IPS DF 4.7 (cell line): ENCODE measurements around the gene CRKL.
"Not testable (repeated sequence)": the region's sequence is repeated elsewhere in the genome, so short reads cannot be mapped to it uniquely, and the experiment has no call there.

Experiments used
- DNase-seq: peaks from one replicate; pipeline ENCODE4 v3.0.0-alpha.2; 2013; ENCODE audit warnings: low spot score; ENCODE audit errors: extremely low read depth

Gene CRKL

DNA sequence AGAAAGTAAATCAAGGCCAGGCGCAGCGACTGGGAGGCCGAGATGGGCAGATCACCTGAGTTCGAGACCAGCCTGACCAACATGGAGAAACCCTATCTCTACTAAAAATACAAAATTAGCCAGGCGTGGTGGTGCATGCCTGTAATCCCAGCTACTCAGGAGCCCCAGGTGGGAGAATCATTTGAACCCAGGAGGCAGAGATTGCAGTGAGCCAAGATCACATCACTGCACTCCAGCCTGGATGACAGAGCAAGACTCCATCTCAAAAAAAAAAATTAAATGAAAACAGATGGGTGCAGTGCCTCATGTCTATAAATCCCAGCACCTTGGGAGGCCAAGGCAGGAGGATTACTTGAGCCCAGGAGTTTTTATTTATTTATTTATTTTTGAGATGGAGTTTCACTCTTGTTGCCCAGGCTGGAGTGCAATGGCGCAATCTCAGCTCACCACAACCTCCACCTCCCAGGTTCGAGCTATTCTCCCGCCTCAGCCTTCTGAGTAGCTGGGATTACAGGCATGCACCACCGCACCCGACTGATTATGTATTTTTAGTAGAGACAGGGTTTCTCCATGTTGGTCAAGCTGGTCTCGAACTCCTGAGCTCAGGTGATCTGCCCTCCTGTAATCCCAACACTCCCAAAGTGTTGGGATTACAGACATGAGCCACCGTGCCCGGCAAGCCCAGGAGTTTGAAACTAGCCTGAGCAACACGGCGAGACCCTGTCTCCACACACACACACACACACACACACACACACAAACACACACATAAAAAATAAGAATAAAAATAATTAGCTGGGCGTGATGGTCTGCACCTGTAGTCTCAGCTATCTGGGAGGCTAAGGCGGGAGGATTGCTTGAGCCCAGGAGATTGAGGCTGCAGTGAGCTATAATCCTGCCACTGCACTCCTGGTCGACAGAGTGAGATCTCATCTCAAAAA is 15.8 kb upstream of the CRKL start:
- DNase-seq, result not testable (repeated sequence)

DNA sequence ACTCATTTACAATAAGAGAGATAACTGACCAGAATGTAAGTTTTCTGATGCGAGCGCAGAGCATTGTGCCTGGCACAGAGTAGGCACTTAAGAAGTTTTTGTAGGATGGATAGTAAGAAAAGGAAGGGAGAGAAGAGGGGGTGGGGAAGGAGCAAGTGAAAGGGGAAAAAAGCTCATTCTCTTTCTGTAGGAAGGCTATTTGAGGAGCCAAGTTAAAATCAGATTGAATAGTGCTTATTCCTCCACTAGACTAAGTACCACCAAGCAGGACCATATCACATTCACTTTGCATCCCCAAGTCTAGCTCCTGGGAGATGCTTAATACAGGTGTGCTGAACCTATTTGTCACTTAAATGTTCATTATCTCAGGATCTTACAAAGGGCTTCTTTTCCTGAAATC is 14.1 kb upstream of the CRKL start:
- DNase-seq, result no peak

DNA sequence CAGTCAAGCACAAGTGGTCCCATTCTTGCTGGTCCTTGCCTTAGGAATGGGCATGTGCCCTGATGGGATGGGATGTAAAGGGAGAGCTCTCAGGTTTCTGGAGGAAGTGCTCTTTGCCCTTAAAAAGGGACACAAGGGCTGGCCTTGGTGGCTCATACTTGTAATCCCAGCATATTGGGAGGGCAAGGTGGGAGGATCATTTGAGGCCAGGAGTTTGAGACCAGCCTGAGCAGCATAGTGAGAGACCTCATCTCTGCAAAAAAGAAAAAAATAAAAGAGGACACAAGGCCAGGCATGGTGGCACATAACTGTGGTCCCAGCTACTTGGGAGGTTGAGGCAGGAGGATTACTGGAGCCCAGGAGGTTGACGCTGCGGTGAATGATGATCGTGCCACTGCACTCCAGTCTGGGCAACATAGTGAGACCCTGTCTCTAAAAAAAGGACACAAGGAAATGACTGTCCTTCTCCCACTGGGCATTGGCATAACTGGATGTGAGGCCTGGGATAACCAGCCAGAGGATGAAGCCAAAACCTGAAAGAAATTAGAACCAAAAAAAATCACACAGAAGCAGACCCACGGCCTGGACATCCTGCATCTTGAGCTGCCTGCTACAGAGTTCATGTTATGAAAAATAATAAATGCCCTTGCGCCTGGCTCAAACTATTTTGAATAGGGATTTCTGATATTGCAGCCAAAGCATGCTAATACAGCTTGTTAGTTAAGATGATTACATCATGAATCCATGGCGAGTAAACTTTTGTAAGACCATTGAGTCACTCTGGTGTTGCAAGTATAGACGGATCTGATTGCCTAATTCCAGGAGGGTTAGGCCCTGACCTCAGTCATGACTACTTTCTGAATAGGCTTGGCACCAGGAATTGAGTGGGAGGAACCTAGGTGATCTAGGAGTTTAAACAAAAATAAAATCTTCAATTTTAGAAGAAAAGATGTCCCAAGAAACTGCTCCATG is 12.9 kb upstream of the CRKL start:
- DNase-seq, result no peak

DNA sequence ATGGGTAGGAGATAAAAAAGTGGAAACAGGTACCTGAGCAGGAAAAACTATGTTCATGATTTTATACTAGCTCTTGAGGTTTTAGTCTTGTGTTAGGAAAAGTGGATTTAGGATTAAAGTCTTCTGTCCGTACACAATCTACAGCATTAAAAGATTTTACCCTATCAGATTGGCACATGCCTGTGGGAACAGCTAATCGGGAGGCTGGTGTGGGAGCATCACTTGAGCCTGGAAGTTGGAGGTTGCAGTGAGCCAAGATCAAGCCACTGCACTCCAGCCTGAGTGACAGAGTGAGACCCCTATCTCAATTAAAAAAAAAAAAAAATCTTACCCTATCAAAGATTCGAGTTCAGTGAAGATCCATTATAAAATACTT is 12.2 kb upstream of the CRKL start:
- no peak for DNase-seq

DNA sequence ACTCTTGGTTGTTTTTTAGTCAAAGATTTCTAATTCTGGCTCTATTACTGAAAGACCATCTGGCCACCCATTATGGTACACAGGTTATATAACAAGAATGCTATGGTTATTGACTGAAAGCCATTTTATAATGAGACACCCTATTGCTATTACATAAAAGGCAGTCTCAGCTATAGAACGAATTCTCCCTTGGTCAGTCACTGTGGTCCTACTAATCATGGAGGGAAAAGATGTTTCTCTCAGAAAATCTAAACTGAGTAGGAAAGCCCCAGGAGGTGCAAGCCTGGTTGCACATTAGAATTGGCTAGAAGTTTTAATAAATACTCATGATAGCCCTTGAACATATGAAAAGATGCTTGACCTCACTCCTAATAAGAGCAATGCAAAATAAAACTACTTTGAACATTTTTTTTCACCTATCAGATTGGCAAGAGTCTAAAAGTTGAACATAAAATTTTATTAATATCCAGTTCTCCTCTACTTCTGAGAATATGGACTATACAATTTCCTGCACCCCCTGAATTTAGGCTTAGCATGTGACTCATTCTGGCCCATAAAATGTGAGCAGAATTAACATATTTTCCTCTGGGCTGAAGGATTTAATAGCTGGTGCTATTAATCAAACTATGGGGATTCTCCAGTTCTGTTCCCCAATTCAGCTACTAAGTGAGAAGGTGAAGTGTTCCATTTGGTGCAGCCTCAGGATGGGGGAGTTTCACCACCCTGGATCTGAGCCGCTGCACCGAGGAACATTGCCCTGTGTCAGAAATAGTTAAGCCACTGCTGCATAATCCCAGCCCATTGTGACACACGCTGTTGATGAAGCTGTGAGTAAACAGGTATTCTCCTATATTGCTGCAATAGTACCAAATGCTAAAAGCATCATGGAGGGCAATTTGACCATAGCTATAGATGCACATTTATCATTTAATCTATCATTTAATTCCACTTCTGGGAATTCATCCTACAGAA is 11.5 kb upstream of the CRKL start:
- DNase-seq, result no peak

DNA sequence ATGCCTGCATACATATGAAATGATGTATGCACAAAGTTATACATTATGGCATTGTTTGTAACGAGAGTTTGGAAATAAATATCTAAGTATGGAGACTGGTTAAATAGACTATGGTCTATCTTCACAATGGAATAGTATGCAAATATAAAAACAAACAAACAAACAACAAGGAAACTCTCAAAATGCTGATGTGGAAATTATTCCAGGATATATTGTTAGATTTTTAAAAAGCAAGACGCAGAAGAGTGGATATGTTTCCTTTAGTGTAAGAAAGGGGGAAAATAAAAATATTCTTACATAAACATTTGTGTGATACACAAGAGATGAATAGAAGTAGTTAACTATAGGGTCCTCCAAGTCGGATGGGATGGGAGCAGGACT is 10.8 kb upstream of the CRKL start:
- DNase-seq, result no peak

DNA sequence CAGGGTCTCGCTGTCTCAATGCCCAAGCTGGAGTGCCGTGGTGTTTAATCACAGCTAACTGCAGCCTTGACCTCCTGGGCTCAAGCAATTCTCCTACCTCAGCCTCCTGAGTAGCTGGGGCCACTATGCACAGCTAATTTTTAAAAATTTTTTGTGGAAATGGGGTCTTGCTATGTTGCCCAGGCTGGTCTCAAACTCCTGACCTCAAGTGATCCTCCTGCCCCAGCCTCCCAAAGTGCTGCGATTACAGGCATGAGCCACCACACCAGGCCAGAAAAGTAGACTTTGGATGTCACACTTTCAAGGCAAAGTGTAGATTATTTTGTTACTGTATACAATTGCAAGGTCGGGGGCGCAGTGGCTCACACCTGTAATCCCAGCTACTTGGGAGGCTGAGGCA is 8.5 kb upstream of the CRKL start:
- DNase-seq, result not testable (repeated sequence)

DNA sequence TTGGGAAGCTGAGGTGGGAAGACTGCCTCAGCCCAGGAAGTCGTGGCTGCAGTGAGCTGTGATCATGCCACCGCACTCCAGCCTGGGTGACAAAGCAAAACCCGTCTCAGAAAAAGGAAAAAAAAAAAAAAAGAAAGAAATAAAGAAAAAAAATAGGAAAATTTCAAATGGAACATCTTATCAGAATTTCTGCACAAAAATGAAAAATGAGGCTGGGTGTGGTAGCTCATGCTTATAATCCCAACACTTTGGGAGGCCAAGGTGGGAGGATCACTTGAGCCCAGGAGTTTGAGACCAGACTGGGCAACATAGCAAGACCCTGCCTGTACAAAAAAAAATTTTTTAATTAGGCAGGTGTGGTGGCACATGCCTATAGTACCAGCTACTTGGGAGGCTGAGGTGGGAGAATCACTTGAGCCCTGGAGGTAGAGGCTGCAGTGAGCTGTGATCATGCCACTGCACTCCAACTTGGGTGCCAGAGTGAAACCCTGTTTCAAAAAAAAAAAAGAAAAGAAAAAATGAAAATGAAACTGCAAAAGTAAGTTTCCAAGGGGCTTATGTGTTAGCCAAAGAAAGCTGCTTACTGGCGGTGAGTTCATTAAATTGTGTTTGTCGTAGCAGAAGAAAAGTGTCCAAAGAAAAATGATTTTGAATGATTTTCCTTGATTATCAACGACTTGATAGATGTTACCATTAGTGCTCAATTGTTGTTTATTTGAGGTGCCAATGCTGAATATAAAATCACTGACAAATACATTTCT is 7.5 kb upstream of the CRKL start:
- no peak for DNase-seq

DNA sequence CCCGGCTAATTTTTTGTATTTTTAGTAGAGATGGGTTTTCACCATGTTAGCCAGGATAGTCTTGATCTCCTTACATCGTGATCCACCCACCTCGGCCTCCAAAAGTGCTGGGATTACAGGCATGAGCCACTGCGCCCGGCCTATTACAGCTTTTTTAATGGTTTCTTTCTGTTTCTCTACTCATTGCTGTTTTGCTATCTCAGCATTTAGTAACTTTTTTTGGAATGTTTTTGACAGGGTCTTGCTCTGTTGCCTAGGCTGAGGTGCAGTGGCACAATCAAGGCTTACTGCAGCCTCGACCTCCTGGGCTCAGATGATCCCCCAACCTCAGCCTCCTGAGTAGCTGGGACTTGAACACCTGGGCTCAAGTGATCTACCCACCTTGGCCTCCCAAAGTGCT is 4.7 kb upstream of the CRKL start:
- no peak for DNase-seq

DNA sequence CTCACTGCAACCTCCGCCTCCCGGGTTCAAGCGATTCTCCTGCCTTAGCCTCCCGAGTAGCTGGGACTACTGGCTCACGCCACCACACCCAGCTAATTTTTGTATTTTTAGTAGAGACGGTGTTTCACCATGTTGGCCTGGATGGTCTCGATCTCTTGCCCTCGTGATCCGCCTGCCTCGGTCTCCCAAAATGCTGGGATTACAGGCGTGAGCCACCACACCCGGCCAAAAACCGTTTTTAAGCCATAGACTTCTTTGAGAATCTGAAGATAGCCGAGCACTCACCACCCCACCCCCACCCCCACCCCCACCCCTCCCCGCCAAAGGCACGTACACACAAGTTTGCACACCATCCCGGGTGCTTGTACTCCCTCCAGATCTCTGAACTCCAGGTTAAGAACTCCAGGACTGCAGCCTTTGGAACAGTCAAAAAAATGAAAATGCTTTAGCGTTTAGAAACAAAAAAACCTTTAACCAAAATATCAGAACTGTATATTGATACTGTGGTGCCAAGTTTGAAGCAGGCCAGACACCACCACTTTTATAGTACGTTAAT is 1.5 kb downstream of the CRKL start:
- DNase-seq, result no peak

DNA sequence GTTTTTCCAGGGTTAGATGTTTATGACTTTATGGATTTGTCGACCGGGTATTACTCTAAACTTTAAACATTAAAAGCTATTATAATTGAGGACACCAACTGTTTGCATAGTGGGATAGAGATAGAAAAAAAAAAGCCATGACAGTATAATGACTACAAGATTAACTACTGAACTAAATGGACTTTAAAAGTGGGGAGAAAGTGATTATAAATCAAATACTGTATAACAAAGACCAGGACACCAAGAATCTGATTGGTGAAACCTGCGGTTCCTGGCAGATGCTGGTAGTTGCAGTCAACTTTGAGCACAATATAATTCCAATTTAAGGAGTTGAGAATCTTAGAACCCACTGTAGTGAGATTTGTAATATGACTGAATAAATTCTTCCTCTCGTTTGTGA is 2.5 kb downstream of the CRKL start:
- DNase-seq, result no peak

DNA sequence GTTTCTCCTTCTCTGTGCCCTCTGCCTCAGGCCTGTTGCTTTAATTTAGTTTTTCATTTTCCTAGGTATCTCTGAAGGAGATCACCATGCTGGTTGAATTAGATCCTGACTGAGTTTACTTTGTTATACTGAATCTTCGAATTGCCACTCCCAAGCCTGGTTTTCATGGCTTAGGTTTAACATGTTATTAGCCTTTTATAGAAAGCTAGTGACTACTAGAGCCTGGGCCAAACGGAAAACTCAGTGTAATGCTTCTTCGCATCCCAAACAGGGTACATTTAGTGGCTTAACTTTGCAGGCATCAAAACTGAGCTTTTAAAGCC is 3.6 kb downstream of the CRKL start:
- no peak for DNase-seq

DNA sequence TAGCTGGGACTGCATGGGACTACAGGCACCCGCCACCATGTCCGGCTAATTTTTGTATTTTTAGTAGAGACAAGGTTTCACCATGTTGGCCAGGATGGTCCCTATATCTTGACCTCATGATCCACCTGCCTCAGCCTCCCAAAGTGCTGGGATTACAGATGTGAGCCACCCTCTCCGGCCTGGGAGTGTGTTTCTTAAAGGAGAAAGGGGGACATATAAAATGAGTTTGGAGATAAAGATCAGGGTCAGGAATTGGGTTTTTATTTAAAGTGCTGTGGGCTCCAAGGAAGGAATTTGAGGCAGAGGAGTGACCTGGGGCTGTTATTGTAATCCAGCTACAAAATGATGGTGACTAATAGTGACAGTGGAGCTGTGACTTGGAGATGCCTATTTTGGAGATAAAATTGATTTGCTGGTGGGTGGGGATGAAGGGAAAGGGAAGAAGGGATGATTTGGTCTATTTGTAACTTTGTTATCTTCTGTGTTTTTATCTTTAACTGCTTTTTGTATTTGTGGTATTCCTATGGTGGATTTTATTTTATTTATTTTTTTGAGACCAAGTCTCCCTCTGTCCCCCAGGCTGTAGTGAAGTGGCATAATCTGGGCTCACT is 5.0 kb downstream of the CRKL start:
- no peak for DNase-seq

DNA sequence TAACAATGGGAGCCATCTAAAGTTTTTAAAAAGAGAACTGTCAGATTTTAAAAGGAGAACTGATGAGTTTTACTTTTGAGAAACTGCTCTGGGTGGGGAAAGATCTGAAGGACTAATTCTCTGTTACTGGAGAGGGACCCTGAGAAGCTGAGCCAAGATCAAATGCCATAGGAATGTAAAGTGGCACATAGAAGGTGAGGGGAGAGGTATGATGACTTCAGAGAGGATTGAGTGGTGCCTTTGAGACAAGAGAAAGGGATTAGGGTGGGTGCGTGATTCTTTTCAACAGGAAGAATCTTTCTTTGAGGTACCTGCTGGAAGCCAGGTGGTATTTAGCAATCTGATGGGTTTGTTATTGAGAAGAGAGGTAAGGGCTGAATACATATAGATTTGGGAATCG is 9.0 kb downstream of the CRKL start:
- DNase-seq, result no peak

DNA sequence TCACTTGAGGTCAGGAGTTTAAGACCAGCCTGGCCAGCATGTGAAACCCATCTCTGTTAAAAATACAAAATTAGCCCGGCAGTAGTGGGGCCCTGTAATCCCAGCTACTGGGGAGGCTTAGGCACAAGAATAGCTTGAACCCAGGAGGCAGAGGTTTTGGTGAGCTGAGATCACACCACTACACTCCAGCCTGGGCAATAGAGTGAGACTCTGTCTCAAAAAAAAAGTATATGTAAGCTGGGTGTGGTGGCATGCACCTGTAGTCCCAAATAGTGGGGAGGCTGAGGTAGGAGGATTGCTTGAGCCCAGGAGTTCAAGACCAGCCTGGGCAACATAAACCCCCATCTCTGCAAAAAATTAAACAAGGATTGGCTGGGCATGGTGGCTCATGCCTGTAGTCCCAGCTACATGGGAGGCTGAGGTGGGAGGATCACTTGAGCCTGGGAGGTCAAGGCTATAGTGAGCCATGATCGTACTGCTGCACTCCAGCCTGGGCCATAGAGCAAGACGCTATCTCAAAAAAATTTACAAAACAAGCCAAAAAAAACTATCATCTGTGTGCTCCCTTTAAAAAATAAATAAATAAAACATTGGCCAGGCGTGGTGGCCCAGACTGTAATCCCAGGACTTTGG is 10.8 kb downstream of the CRKL start:
- DNase-seq, result no peak

DNA sequence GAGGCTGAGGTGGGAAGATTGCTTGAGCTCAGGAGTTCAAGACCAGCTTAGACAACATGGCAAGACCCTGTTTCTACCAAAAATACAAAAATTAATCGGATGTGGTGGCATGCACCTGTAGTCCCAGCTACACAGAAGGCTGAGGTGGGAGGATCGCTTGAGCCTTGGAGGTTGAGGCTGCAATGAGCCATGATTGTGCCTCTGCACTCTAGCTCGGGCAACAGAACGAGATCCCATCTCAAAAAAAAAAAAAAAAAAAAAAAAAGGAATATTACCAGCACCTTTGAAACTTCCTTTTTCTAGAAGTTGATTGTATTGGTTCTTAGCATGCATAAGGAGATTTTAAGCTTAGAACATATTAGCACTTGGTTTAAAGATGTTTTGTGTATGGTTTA is 11.4 kb downstream of the CRKL start:
- DNase-seq, result no peak

DNA sequence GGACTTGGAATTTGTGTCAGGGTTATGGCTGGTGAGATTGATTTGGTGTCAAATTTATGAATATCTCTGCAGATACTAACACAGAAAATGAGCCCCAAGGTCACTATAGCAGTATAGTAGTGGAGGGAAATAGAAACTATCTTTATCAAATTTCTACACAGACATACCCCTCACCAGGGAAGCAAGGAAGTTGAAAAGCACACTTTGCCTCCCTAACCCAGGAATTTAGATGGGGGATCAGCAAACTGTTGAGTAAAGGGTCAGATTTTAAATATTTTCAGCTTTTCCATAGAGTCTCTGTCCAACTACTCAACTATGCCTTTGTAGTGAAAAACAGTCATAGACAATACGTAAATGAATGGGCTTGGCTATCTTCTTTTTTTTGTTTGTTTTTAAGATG is 12.8 kb downstream of the CRKL start:
- no peak for DNase-seq

DNA sequence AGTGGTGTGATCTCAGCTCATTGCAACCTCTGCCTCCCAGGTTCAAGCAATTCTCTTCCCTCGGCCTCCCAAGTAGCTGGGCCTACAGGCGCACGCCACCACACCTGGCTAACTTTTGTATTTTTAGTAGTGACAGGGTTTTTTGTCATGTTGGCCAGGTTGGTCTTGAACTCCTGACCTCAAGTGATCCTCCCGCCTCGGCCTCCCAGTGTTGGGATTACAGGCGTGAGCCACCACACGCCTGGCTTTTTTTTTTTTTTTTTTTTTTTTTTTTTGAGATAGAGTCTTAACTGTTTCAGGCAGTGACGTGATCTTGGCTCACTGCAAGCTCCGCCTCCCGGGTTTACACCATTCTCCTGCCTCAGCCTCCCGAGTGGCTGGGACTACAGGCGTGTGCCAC is 13.2 kb downstream of the CRKL start:
- not testable (repeated sequence) for DNase-seq

DNA sequence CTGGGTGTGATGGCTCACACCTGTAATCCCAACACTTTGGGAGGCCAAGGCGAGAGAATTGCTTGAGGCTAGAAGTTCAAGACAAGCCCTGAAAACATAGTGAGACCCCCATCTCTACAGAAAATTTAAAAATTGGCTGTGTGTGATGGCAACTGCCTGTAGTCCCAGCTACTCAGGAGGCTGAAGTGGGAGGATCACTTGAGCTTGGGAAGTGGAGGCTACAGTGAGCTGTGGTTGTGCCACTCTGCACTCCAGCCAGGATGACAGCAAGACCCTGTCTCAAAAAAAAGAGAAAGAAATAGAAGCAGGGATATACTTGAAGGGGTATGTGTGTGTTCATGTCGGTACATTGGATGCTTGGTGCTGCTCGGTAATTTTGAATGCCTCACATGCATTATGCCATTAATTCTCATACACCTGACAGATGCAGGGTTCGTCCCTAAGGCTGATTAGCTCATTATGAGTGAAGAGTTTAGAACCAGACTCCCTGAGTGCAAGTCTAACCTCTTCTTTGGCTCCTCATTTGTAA is 14.0 kb downstream of the CRKL start:
- no peak for DNase-seq
